ENCODE results near the gene CPZ.

GRCh38 chr4:8579526-8580320 lies 12.8 kb upstream of the CPZ start:
- TF ChIP-seq POLR2A (IDR thresholded peaks at IDR 0.05), result no peak
- TF ChIP-seq, protein P1, sequence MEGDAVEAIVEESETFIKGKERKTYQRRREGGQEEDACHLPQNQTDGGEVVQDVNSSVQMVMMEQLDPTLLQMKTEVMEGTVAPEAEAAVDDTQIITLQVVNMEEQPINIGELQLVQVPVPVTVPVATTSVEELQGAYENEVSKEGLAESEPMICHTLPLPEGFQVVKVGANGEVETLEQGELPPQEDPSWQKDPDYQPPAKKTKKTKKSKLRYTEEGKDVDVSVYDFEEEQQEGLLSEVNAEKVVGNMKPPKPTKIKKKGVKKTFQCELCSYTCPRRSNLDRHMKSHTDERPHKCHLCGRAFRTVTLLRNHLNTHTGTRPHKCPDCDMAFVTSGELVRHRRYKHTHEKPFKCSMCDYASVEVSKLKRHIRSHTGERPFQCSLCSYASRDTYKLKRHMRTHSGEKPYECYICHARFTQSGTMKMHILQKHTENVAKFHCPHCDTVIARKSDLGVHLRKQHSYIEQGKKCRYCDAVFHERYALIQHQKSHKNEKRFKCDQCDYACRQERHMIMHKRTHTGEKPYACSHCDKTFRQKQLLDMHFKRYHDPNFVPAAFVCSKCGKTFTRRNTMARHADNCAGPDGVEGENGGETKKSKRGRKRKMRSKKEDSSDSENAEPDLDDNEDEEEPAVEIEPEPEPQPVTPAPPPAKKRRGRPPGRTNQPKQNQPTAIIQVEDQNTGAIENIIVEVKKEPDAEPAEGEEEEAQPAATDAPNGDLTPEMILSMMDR (IDR thresholded peaks at IDR 0.05), result no peak
